COLO829 (cell line): ENCODE measurements around the gene CARHSP1.
"Not testable (repeated sequence)": the region's sequence is repeated elsewhere in the genome, so short reads cannot be mapped to it uniquely, and the experiment has no call there.

Experiments
- DNase-seq: peaks from one replicate; pipeline ENCODE4 v3.0.0; 2012; ENCODE audit warnings: low spot score

Gene CARHSP1

GRCh38 chr16:8893426-8893825 lies 24.6 kb upstream of the CARHSP1 start:
- DNase-seq, result no peak

- DNase-seq, result no peak
These were observed 23.3 kb upstream of the CARHSP1 start for GRCh38 chr16:8892101-8892575.

- no peak for DNase-seq
These were observed 21.7 kb upstream of the CARHSP1 start for GRCh38 chr16:8890549-8890921.

- no peak for DNase-seq
These were observed 21.2 kb upstream of the CARHSP1 start for GRCh38 chr16:8889893-8890548.

GRCh38 chr16:8888951-8889892 lies 20.4 kb upstream of the CARHSP1 start:
- DNase-seq, result no peak

- no peak for DNase-seq
These were observed 19.2 kb upstream of the CARHSP1 start for GRCh38 chr16:8887952-8888560.

- DNase-seq, result no peak
These were observed 18.6 kb upstream of the CARHSP1 start for GRCh38 chr16:8887431-8887765.

GRCh38 chr16:8886593-8887430 lies 18.0 kb upstream of the CARHSP1 start:
- DNase-seq, result no peak

GRCh38 chr16:8885674-8886592 lies 17.1 kb upstream of the CARHSP1 start:
- DNase-seq, result no peak

- no peak for DNase-seq
These were observed 14.0 kb upstream of the CARHSP1 start for GRCh38 chr16:8882725-8883377.

- no peak for DNase-seq
These were observed 13.3 kb upstream of the CARHSP1 start, which contains the start of gene LITAFD for GRCh38 chr16:8882041-8882617. Gene LITAFD, plus strand, starts transcription at chr16:8882351. Its CDS starts 2,005 bp downstream, at chr16:8884356.

GRCh38 chr16:8880839-8881510 lies 12.2 kb upstream of the CARHSP1 start:
- no peak for DNase-seq

GRCh38 chr16:8878523-8878911 lies 9.7 kb upstream of the CARHSP1 start:
- DNase-seq, result no peak

- DNase-seq, result no peak
These were observed 9.2 kb upstream of the CARHSP1 start for GRCh38 chr16:8877894-8878522.

GRCh38 chr16:8875317-8875716 lies 6.5 kb upstream of the CARHSP1 start:
- DNase-seq, result not testable (repeated sequence)

- DNase-seq, result no peak
These were observed 5.6 kb upstream of the CARHSP1 start for GRCh38 chr16:8874388-8874787.

GRCh38 chr16:8873866-8874195 lies 5.0 kb upstream of the CARHSP1 start:
- DNase-seq, result not testable (repeated sequence)

- no peak for DNase-seq
These were observed 4.4 kb upstream of the CARHSP1 start for GRCh38 chr16:8872967-8873865.
